H1 (cell line): Measurements from ENCODE around the gene GNB1L. TPM values are rescaled to one million over a fixed set of nuclear protein-coding genes. Genes with fewer than 3 reads are reported as not detected.

ENCODE experiments used
- KDM1A ChIP-seq: fragments of 200-600, 300-600 bp; sonication (generic); IDR thresholded peaks from 2 replicates; pipeline ENCODE4 v1.7.1; 2016; ENCODE audit warnings: mild to moderate bottlenecking, low read length, borderline replicate concordance
- PHF8 ChIP-seq: fragments of 200-600 bp; sonication (generic); conservative IDR thresholded peaks from 2 replicates; pipeline ENCODE4 v1.7.1; 2012; ENCODE audit warnings: low read depth, mild to moderate bottlenecking, inconsistent platforms, low read length, moderate library complexity
- RNF2 ChIP-seq: fragments of 200-900, 300-1000 bp; sonication (generic); IDR thresholded peaks from 2 replicates; pipeline ENCODE4 v1.7.1; 2016; ENCODE audit warnings: borderline replicate concordance, low read depth, mild to moderate bottlenecking, antibody characterized with exemption, low read length; ENCODE audit not compliant: poor library complexity, severe bottlenecking; ENCODE audit errors: missing control alignments
- SIRT6 ChIP-seq: IDR thresholded peaks from one replicate; pipeline ENCODE4 v1.7.1; 2012; ENCODE audit warnings: low read length, inconsistent platforms
- polyA plus RNA-seq, 7 experiments: library from polyadenylated mRNA; depleted of rRNA in 3 of 7; stranded (reverse) in 5 of 7; unstranded in 2 of 7; fragments of >200 nt in 5 of 7; fragments of 200-250 nt in 2 of 7; gene quantifications; 1 replicate in 5 of 7; 2 replicates in 1 of 7; 4 replicates in 1 of 7; pipeline versions ENCODE4 v1.2.1 to v1.2.3, GENCODE V29; 2011 to 2013; ENCODE audit warnings: missing spikeins in 2 of 7, mixed read lengths in 2 of 7
- total RNA-seq: library from RNA; stranded (reverse); fragmentation: NEBNext Ultra II Directional; extraction: Animal tissue kit (Norgen Biotek cat#: 25700); gene quantifications from 2 replicates; pipeline ENCODE4 v1.2.1, GENCODE V29; 2021

GNB1L gene
- total and polyA plus RNA-seq, 2 of the 8 experiments (the other 6 are each of a cell fraction or from before 2014, with no cell fraction given) = 14.0 to 15.6 TPM

DNA sequence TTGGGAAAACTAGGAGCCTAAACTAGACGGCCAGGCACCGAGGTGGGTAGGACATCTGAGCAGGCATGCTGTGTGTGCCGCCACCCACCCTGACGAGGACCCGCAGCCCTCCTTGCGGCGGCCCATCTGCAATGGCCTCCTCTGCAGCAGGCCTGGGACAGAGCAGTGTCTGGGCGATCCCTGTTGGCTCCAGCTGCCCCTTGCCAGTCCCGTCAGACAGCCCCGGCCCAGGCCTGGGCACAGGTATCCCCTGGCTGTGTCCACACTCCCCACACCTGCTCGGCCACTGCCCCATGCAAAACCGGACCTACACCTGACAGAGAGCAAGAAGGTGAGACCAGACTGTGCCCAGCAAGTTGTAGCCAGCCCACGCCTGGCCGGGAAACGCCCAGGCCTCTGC lies 38.7 kb upstream of the GNB1L start (continued):
- no peak for TF ChIP-seq RNF2
- no peak for TF ChIP-seq SIRT6
- no peak for TF ChIP-seq PHF8
- no peak for TF ChIP-seq KDM1A
